Mucosa of rectum (tissue), 2 donors: ENCODE measurements around the gene PALD1.
"Not testable (repeated sequence)": the region's sequence is repeated elsewhere in the genome, so short reads cannot be mapped to it uniquely, and the experiment has no call there.

Experiments
- H3K27ac ChIP-seq, 2 donors: one replicate each; pipeline ENCODE4 v1.7.0; 2013; ENCODE audit warnings: inconsistent platforms in 2 of 2, low read depth in 2 of 2, low read length in 2 of 2
- H3K27me3 ChIP-seq, 2 donors: one replicate each; pipeline ENCODE4 v1.7.0; 2013; ENCODE audit warnings: low read length in 2 of 2; ENCODE audit not compliant: control insufficient read depth in 2 of 2, insufficient read depth in 2 of 2
- H3K36me3 ChIP-seq, 2 donors: one replicate each; pipeline ENCODE4 v1.7.0; 2013; ENCODE audit warnings: low read length in 2 of 2; ENCODE audit not compliant: control insufficient read depth in 2 of 2, insufficient read depth in 2 of 2
- H3K4me1 ChIP-seq, 2 donors: one replicate each; pipeline ENCODE4 v1.7.0; 2013; ENCODE audit warnings: low read length in 2 of 2, mild to moderate bottlenecking in 1 of 2; ENCODE audit not compliant: control insufficient read depth in 2 of 2, insufficient read depth in 2 of 2
- H3K4me3 ChIP-seq, 2 donors: one replicate each; pipeline ENCODE4 v1.7.0; 2013; ENCODE audit warnings: low read length in 2 of 2
- H3K9ac ChIP-seq, 2 donors: one replicate each; pipeline ENCODE4 v1.7.0; 2013; ENCODE audit warnings: low read length in 2 of 2, low read depth in 1 of 2, mild to moderate bottlenecking in 1 of 2
- H3K9me3 ChIP-seq, 2 donors: one replicate each; pipeline ENCODE4 v1.7.0; 2013; ENCODE audit warnings: low read length in 2 of 2; ENCODE audit not compliant: control insufficient read depth in 2 of 2
- donor health status: healthy.
- donor health status: Normal muscosa, but diverticular disease.

Gene PALD1

DNA sequence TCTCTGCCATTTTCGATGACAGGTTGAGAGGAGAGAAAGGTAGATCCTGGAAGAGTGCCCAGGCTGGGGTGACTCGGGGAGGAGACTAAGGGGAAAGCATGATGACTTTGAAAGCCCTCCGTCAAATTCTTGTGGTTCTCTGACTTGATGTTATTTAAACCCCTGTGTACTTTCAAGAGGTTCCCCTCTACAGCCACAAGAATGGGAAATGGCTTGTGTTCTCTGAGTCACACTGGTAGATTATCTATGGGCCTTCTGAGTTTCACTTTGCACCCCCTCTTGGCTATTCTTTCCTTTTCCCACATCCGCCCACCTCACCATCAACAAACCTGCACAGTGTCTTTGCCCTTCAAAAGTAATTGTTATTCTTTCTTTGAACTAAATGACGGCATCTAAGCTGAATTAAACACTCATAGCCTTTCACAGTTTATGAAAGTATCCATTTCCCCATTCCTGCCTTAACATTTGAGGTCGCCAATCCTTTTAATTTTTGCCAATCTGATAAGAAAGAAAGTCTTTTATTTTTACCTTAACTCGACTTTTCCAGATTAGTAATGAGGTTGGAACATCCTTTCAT lies 99.9 kb downstream of the PALD1 start:
- Histone ChIP-seq H3K36me3 (no peaks in the 10 kb centered on the region), H3K4me1 (peaks cover 13% of the 10 kb centered on the region in 2 donors), H3K4me3 (no peak overlapping the region), H3K27ac (peak overlapping the region; percentile 37 to 40), H3K27me3 (no peaks in the 10 kb centered on the region), H3K9me3 (no peaks in the 10 kb centered on the region), H3K9ac (no peak overlapping the region)

DNA sequence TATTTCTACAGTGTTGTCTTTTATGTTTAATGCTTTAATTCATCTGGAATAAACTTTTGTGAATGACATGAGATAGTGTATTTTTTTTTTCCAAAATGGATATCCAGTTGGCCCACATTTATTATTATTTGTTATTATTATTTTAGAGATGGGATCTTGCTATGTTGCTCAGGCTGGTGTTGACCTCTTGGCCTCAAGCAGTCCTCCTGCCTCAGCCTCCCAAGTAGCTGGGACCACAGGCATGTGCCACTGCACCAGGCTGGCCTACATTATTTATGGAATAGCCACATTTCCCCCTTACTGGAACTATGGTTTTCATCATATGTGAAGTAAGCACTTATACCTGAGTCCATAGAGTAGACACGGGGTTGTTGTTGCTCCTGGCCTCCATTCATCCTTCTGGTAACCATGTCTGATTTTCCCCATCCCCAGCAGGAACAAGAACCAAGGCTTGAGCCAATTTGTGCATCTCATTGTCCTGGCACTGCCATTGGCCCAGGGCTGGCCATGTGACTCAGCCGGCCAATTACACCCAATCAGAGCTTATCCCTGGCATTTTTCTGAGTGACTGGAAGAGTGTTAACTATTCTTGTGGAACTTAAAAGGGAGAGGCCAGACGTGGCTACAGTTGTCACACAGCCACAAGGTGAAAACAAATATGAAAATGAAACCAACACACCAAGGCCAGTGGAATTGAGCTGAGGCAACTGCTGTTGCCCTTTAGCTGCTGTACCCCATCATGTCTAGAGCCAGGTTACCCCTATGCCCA lies 100.9 kb downstream of the PALD1 start:
- H3K9me3 ChIP-seq = no peaks in the 10 kb centered on the region
- no peaks in the 10 kb centered on the region for H3K36me3 ChIP-seq
- H3K27ac ChIP-seq = peak overlapping the region in 1 of 2 donors; percentile 17
- no peak overlapping the region for H3K4me3 ChIP-seq
- no peak overlapping the region for H3K9ac ChIP-seq
- peaks cover 13% of the 10 kb centered on the region in 2 donors for H3K4me1 ChIP-seq
- H3K27me3 ChIP-seq = no peaks in the 10 kb centered on the region

DNA sequence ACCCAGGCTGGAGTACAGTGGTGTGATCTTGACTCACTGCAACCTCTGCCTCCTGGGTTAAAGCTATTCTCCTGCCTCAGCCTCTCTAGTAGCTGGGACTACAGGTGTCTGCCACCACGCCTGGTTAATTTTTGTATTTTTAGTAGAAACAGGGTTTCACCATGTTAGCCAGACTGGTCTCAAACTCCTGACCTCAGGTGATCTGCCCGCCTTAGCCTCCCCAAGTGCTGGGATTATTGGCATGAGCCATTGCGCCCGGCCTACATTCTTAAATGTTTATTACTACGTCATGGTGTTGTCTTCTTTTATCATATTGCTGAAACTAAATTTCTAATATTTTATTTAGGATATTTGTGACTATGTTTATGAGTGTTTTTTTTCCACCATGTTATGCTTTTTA lies 102.6 kb downstream of the PALD1 start:
- not testable (repeated sequence) for H3K9me3 ChIP-seq, H3K9ac ChIP-seq, H3K27me3 ChIP-seq, H3K27ac ChIP-seq, H3K4me3 ChIP-seq, H3K36me3 ChIP-seq
- peaks cover 8 to 10% of the 10 kb centered on the region in 2 donors for H3K4me1 ChIP-seq

DNA sequence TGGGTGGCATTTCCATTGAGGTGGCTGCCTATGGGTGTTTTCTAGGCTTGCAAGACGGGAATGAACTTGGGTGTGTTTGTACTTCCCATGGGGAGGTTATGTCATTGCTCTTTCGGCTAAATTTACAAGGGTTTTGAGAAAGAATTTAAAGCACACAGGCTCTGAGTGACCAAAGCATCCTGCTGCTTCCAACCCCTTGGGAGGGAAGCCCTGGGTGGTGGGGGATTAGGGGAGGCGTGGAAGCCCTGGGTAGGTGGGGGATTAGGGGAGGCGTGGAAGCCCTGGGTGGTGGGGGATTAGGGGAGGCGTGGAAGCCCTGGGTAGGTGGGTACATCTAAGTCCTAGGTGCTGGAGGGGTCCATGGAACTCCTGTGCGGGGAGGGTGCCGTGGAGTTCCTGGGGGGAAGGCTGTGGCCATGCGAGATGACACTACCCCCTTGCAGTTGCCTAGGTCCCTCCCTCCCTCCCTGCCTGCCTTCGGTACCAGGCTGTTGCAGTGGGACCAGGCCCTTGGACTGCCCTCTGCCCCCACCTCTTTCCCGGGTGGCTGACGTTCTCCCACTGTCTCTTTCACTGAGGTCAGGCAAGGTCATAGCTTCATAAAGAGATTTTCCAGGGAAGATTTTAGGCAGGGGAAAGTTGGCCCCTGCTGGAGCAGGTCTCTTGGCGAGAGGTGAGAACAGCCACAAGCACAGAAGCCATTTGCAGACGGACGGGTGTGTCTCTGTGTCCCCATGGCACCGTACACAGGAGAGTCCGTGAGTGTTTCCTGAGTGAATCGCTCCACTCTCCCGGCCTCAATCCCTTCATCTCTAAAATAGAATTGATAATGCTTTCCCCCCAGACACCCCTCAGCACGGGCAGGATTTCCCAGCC lies 104.5 kb downstream of the PALD1 start:
- Histone ChIP-seq H3K9me3 (no peaks in the 10 kb centered on the region), H3K9ac (no peak overlapping the region), H3K27ac (no peak overlapping the region)

DNA sequence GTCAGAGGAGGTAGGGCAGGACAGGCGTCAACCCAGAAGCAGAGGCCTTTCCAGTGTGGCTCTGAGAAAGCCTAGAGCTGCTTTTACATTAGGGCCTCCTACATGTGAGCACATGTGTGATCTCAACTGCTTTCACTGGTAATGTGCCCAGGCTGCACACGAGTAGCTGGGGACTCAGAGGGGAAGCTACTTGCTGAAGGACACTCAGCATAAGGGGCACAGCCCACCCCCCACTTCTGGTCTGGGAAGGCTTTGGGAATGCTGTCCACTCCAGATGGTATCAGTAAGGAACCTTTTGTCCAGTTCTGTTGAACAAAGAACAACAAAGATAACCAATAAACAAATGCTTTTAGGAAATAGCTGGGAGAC lies 105.1 kb downstream of the PALD1 start:
- Histone ChIP-seq H3K36me3 (no peaks in the 10 kb centered on the region), H3K9ac (no peak overlapping the region), H3K4me3 (no peak overlapping the region), H3K9me3 (no peaks in the 10 kb centered on the region), H3K4me1 (peaks cover 3 to 4% of the 10 kb centered on the region in 2 donors), H3K27ac (no peak overlapping the region), H3K27me3 (peaks cover 0 to 3% of the 10 kb centered on the region in 2 donors)

More for the DNA sequence above, 104.5 kb downstream of the PALD1 start:
- H3K27me3 ChIP-seq = peaks cover 0 to 3% of the 10 kb centered on the region in 2 donors
- peaks cover 3 to 4% of the 10 kb centered on the region in 2 donors for H3K4me1 ChIP-seq
- no peaks in the 10 kb centered on the region for H3K36me3 ChIP-seq
- H3K4me3 ChIP-seq = no peak overlapping the region

DNA sequence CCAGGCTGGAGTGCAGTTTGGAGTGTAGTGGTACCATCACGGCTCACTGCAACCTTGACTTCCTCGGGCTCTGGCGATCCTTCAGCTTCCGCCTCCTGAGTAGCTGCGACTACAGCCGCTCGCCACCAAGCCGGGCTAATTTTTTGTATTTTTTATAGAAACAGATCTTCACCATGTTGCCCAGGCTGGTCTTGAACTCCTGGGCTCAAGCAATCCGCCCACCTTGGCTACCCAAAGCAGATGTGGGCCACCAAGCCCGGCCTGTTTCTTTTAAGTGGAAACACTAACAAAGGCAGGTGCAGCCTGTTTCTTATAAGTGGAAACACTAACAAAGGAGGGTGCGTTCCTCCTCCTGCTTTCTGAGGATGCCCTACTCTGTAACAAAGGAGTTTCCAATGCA lies 105.8 kb downstream of the PALD1 start:
- Histone ChIP-seq H3K36me3 (no peaks in the 10 kb centered on the region), H3K9me3 (no peaks in the 10 kb centered on the region), H3K27me3 (peaks cover 0 to 3% of the 10 kb centered on the region in 2 donors), H3K9ac (no peak overlapping the region), H3K4me1 (peaks cover 3 to 4% of the 10 kb centered on the region in 2 donors), H3K27ac (no peak overlapping the region), H3K4me3 (no peak overlapping the region)

DNA sequence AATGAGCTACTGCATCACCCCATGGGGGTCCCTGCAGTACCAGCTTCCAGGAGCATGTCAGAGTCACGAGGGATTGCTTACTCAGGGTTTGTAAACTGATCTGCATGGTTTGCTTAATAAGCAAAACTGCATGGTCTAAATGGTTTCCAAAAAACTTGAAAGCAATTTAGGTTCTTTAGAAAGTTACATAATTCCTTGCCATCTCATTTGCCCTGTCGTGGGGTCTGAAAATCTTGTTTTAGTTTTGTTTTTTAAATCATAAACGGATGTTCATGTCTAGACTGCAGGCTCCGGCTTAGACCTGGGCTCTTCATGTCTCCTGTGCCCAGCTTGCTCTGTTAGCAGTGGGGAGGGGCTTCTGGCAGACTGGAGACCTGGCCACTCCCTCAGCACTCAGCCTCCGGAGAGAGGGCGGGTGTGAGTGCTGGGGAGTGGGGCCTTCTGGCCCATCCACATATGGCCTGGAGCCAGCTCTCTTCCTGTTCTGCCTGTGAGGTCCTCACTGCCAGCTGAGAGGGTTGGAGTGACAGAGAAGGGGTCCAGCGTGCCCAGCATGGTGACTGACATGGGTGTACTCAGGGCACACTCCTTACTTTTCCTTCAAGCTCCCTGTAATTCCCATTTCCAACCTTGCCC lies 106.5 kb downstream of the PALD1 start:
- Histone ChIP-seq H3K9me3 (no peaks in the 10 kb centered on the region), H3K4me3 (no peak overlapping the region), H3K27ac (no peak overlapping the region), H3K9ac (no peak overlapping the region), H3K36me3 (no peaks in the 10 kb centered on the region), H3K4me1 (peaks cover 3 to 4% of the 10 kb centered on the region in 2 donors), H3K27me3 (peaks cover 0 to 3% of the 10 kb centered on the region in 2 donors)

DNA sequence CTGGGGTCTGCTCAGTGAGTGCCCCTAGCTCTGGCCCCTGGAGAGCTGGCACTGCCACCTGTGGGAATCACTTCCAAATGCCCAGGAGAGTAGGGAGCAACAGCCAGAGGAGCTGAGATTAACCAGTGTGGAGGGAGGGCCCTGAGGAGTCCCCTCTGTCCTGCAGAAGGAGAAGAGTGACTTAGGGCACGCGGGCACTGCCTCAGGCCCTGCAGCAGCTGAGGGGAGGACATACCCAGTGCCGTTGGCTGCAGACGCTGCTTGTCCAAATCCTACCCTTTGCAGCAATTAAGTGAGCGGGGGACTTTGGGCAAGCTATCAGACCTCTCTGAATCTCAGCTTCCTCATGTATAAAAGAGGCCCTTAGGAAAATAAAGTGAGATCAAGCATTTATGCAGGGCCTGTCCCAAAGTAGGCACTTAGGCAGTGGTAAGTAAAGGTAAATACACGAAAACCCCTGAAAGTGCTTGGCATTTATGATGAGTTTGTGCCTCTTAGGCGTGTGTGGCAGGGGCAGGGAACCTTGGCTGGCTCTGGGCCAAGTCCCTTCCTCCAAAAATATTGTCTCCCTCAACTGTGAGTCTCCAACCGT lies 107.1 kb downstream of the PALD1 start:
- peaks cover 0 to 3% of the 10 kb centered on the region in 2 donors for H3K27me3 ChIP-seq
- no peaks in the 10 kb centered on the region for H3K36me3 ChIP-seq
- H3K27ac ChIP-seq = no peak overlapping the region
- peaks cover 3 to 4% of the 10 kb centered on the region in 2 donors for H3K4me1 ChIP-seq
- H3K9me3 ChIP-seq = no peaks in the 10 kb centered on the region
- no peak overlapping the region for H3K9ac ChIP-seq
- no peak overlapping the region for H3K4me3 ChIP-seq

DNA sequence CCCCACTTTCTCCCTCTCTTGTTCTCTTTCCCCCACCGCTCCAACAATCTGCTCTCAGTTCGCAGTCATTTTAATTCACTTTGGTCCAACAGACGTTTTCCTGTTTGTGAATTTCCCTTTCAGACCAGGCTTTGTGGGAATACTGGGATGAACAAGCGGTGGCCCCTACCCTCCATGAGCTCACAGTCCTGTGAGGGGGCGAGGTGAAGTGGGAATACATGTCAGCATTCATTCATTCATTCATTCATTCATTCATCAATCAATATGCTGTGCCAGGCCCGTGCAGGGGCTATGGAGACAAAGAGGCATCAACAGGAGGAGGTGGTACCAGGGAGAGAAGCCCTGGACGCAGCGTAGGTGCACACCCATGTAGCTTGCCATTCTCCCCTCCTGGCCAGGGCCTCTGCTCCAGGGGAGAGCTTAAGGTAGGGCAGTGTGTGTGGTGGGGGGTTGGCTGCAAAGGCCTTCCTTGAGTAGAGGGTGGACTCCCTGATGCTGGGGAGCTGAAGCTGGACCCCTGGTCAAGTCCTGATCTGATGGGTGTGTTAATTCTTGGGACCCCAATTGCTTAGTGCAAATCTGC lies 107.9 kb downstream of the PALD1 start:
- Histone ChIP-seq H3K9me3 (no peaks in the 10 kb centered on the region), H3K27ac (no peak overlapping the region), H3K4me3 (no peak overlapping the region), H3K27me3 (peaks cover 0 to 3% of the 10 kb centered on the region in 2 donors), H3K36me3 (no peaks in the 10 kb centered on the region), H3K4me1 (peaks cover 3 to 4% of the 10 kb centered on the region in 2 donors), H3K9ac (no peak overlapping the region)
